Transverse colon (tissue), 4 donors: ENCODE measurements around the gene SUPT7L. TPM values are rescaled to one million over a fixed set of nuclear protein-coding genes. Genes with fewer than 3 reads are reported as not detected.

Source experiments
- DNase-seq: peaks from one replicate; pipeline ENCODE4 v3.0.0-alpha.2; 2019
- H3K27ac ChIP-seq, 4 donors: fragments of 200-600 bp; sonication (generic); 2 replicates each; pipeline ENCODE4 v1.5.1; 2016 to 2018; ENCODE audit warnings: inconsistent platforms in 4 of 4
- H3K27me3 ChIP-seq: fragments of 200-600 bp; sonication (generic); 2 replicates; pipeline ENCODE4 v1.5.1; 2017; ENCODE audit warnings: inconsistent platforms
- H3K36me3 ChIP-seq, 4 donors: fragments of 200-600 bp; sonication (generic); 2 replicates each; pipeline ENCODE4 v1.5.1; 2017 to 2019; ENCODE audit warnings: inconsistent platforms in 4 of 4
- H3K4me1 ChIP-seq, 4 donors: fragments of 200-600 bp; sonication (generic); 2 replicates each; pipeline ENCODE4 v1.5.1; 2017 to 2020; ENCODE audit warnings: inconsistent platforms in 4 of 4
- H3K4me3 ChIP-seq, 4 donors: fragments of 200-600 bp; sonication (generic); 1 replicate in 1 of 4; 2 replicates in 3 of 4; pipeline versions ENCODE4 v1.5.1 to v1.6.1; 2017 to 2019; ENCODE audit warnings: inconsistent platforms in 4 of 4
- H3K9me3 ChIP-seq, 2 donors: fragments of 200-600 bp; sonication (generic); 2 replicates each; pipeline ENCODE4 v1.5.1; 2017 to 2019; ENCODE audit warnings: inconsistent platforms in 2 of 2
- CTCF ChIP-seq, 5 experiments: fragments of 200-600 bp in 3 of 5; fragments of 450-650 bp in 2 of 5; sonication (generic) in 3 of 5; IDR thresholded peaks; 1 replicate in 2 of 5; 2 replicates in 3 of 5; pipeline ENCODE4 v1.5.1; 2016 to 2017; ENCODE audit warnings: antibody characterized with exemption in 5 of 5, inconsistent platforms in 3 of 5, mild to moderate bottlenecking in 2 of 5, moderate library complexity in 1 of 5
- EP300 ChIP-seq: sonication (generic); formaldehyde crosslinking; IDR thresholded peaks from one replicate; pipeline ENCODE4 v1.6.1; 2017; ENCODE audit warnings: antibody characterized with exemption, low read depth
- POLR2A ChIP-seq: fragments of 450-650 bp; IDR thresholded peaks from one replicate; pipeline ENCODE4 v1.6.1; 2016; ENCODE audit warnings: antibody characterized with exemption, mild to moderate bottlenecking, moderate library complexity
- POLR2AphosphoS5 ChIP-seq, 3 donors: sonication (generic); formaldehyde crosslinking; IDR thresholded peaks; one replicate each; pipeline ENCODE4 v1.6.1; 2016; ENCODE audit warnings: antibody characterized with exemption in 3 of 3
- WGBS, 2 donors: methylation state at CpG; one replicate each; pipeline ENCODE4 v1.1.5; 2018; ENCODE audit warnings: low coverage in 1 of 2; 5-methylcytosine and 5-hydroxymethylcytosine counted together
- in situ Hi-C, 4 donors: fragments of 200-750 bp; cut with MboI; loops; one replicate each; pipeline versions ENCODE4 v1.15.0 to v1.15.1; 2017; ENCODE audit warnings: low sequenced_read_pairs in 3 of 4, low pct_ligation_motif_present in 1 of 4, low pct_unique_long_range_greater_than_20kb in 1 of 4
- intact Hi-C: fragments of 100-400 bp; cut with DNase I; formaldehyde crosslinking; loops from one replicate; pipeline ENCODE4 v1.15.1; 2023; ENCODE audit warnings: low total_unique reads
- total RNA-seq, 4 donors: library from RNA; depleted of rRNA; stranded (reverse); fragments of >200 nt; gene quantifications; one replicate each; pipeline ENCODE4 v1.1.0, GENCODE V29; 2016

Gene SUPT7L
- total RNA-seq, 4 donors from 2014 or later, result 30.4 to 43.6 (median 38.2) TPM

DNA sequence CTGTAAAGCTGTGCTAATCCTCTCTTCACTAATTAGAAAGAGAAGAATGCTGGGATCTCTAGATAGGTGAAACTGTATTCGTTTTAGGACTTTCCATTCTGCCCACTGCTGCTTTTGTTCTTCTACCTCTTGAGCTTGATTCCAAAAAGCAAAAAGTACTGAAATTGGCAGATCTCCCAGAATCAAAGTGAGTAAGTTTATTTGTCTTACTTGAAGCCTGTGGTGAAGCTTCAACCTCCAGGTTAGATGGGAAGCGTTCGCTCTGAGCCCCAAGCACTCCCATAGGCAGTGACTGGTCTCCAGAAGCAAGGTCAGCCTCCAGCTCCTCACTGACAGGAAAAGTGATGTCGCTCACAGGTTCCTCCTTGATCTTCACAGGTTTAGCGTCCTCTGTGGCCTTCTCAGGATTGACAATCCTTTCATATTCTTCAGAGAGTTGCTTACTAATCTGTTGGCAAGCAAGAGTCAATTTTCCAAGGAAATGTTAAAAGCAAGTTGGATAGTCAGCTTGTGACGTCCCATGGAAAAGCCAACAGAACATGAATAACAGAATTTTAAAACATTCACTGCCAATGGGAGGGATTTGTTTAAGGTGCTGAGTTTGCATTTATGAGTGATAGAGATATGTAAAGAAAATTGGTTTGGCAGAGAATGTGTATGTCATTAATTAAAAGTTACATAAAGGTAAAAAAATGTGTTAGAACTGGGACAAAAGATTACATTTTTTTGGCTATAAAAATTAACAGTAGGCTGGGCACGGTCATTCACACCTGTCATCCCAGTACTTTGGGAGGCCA, 8.1 kb downstream of the SUPT7L start:
- intact Hi-C loops (no loop called here), in situ Hi-C loops (no loop called here)
- TF ChIP-seq POLR2AphosphoS5 (IDR thresholded peaks at IDR 0.05) (no peak), EP300 (no peak)
- 94 to 96% methylated on average over 5 to 7 of the region's 7 CpGs for WGBS, 2 donors
- Histone ChIP-seq H3K27me3 (no peaks in the 10 kb centered on the region), H3K9me3 (no peaks in the 10 kb centered on the region), H3K36me3 (peaks cover 0 to 59% (median 25%) of the 10 kb centered on the region in 4 donors), H3K27ac (no peak overlapping the region), H3K4me1 (no peaks in the 10 kb centered on the region), H3K4me3 (no peak overlapping the region)
- DNase-seq, result no peak

DNA sequence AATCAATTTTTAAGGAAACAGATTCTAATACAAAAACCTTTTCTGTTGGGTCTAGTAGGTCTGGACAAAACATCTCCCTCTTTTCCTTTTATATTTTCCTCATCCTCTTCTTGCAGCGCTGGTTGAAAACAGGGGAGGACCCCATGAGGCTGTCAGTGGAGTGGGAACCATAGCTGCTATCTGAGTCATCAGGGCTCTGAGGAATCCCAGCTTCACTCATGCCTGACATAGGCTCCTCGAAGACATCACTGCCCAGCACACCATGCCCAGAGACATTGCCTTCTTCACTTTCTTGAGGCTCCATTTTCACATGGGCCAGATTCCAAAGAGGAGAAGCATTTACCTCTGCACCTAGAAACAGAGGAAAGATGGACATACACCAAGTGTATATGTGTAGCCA, 10.0 kb downstream of the SUPT7L start:
- Histone ChIP-seq H3K36me3 (peaks cover 0 to 63% (median 30%) of the 10 kb centered on the region in 4 donors), H3K27ac (no peak overlapping the region), H3K4me3 (no peak overlapping the region), H3K27me3 (no peaks in the 10 kb centered on the region), H3K9me3 (no peaks in the 10 kb centered on the region), H3K4me1 (no peaks in the 10 kb centered on the region)
- in situ Hi-C loops, result no loop called here
- TF ChIP-seq POLR2AphosphoS5 (IDR thresholded peaks at IDR 0.05) (no peak), EP300 (no peak), CTCF (IDR thresholded peaks at IDR 0.05) (no peak), POLR2A (no peak)
- no peak for DNase-seq
- intact Hi-C loops, result no loop called here
- 74 to 90% methylated on average over 2 of the region's 2 CpGs for WGBS, 2 donors

DNA sequence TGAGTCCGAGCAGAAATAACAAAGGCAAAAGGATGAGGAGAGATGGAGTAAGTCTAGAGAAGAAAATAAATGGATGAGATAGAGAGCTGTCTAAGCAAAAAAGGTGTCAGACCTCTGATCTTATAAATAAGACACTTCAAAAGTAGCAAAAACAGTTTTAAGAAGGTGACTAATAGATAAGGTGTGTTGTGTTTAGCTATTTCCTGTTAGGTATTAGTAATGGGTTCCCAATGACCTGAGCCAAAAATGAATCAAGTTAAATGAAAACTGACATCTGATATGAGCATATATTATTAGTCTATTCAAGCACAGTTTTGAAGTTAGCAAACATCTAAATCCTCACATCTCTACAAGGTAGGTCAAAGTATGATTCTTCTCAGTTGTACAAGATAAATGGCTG, 10.6 kb downstream of the SUPT7L start:
- H3K36me3 ChIP-seq, result peaks cover 0 to 66% (median 32%) of the 10 kb centered on the region in 4 donors
- in situ Hi-C loops, result no loop called here
- no peak overlapping the region for H3K27ac ChIP-seq

GRCh38 chr2:27652341-27652740, 11.1 kb downstream of the SUPT7L start:
- H3K9me3 ChIP-seq, result no peaks in the 10 kb centered on the region
- no peaks in the 10 kb centered on the region for H3K4me1 ChIP-seq
- intact Hi-C loops, result no loop called here
- DNase-seq, result no peak
- no peak overlapping the region for H3K4me3 ChIP-seq
- no peak overlapping the region for H3K27ac ChIP-seq
- TF ChIP-seq CTCF (IDR thresholded peaks at IDR 0.05) (no peak), EP300 (no peak), POLR2A (no peak)
- in situ Hi-C loops, result no loop called here
- peaks cover 0 to 70% (median 34%) of the 10 kb centered on the region in 4 donors for H3K36me3 ChIP-seq
- no peaks in the 10 kb centered on the region for H3K27me3 ChIP-seq

More for the DNA sequence above, 10.6 kb downstream of the SUPT7L start:
- Histone ChIP-seq H3K27me3 (no peaks in the 10 kb centered on the region), H3K4me1 (no peaks in the 10 kb centered on the region), H3K9me3 (no peaks in the 10 kb centered on the region), H3K4me3 (no peak overlapping the region)
- 82 to 100% methylated on average over 1 of the region's 1 CpG for WGBS, 2 donors
- no peak for DNase-seq
- no peak for TF ChIP-seq POLR2AphosphoS5 (IDR thresholded peaks at IDR 0.05)
- TF ChIP-seq CTCF (IDR thresholded peaks at IDR 0.05), result no peak
- no peak for TF ChIP-seq POLR2A
- no peak for TF ChIP-seq EP300
- intact Hi-C loops, result no loop called here

DNA sequence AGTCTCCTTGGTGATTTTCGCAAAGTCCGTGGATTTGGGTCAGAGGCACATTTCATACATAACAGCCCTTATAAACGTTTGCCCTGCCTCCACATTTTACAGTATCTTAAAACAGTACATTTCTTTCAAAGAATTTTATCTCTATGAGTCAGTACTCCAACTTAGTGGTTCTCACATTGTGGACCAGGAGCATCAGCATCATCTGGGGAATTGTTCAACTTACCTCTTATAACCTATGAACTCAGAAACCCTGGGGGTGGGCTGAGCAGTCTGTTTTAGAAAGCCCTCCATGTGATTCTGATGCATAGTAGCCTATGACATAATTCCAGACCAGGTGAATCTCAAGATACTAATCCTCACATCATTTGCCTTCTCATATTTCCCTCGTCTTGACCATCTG, 12.4 kb downstream of the SUPT7L start:
- Histone ChIP-seq H3K4me1 (no peaks in the 10 kb centered on the region), H3K27ac (no peak overlapping the region), H3K9me3 (no peaks in the 10 kb centered on the region), H3K27me3 (no peaks in the 10 kb centered on the region), H3K4me3 (no peak overlapping the region), H3K36me3 (peaks cover 0 to 77% (median 30%) of the 10 kb centered on the region in 4 donors)
- in situ Hi-C loops (no loop called here), intact Hi-C loops (no loop called here)
- TF ChIP-seq CTCF (IDR thresholded peaks at IDR 0.05) (no peak), POLR2AphosphoS5 (IDR thresholded peaks at IDR 0.05) (no peak), POLR2A (no peak), EP300 (no peak)
- 79 to 81% methylated on average over 4 of the region's 4 CpGs for WGBS, 2 donors
- no peak for DNase-seq
